GM23338 (cell line): ENCODE results near the gene TFF1. TPM values are rescaled to one million over a fixed set of nuclear protein-coding genes. Genes with fewer than 3 reads are reported as not detected.

ENCODE experiments used
- ATAC-seq: fragments of 200-7000 bp; cut with Tn5 transposase; 3 replicates; pipeline ENCODE4 v1.9.1; 2020
- DNase-seq: peaks from one replicate; pipeline ENCODE4 v3.0.0-alpha.2; 2015; ENCODE audit warnings: low spot score
- H2AFZ ChIP-seq: fragments of 200-600 bp; sonication (generic); 2 replicates; pipeline ENCODE4 v1.8.0; 2016; ENCODE audit warnings: antibody characterized with exemption, mild to moderate bottlenecking, moderate library complexity
- H3F3A ChIP-seq: fragments of 200-600 bp; sonication (generic); replicated peaks from 2 replicates; pipeline ENCODE4 v1.8.0; 2017; ENCODE audit warnings: antibody characterized with exemption, mixed run types, low read depth
- H3K27ac ChIP-seq: fragments of 200-600 bp; sonication (generic); 2 replicates; pipeline ENCODE4 v1.6.1; 2016; ENCODE audit warnings: low read depth
- H3K27me3 ChIP-seq: fragments of 200-600 bp; sonication (generic); 2 replicates; pipeline ENCODE4 v1.8.0; 2016; ENCODE audit warnings: mild to moderate bottlenecking, mixed run types, moderate library complexity; ENCODE audit not compliant: insufficient read depth
- H3K36me3 ChIP-seq: fragments of 200-600 bp; sonication (generic); 2 replicates; pipeline ENCODE4 v1.8.0; 2016; ENCODE audit warnings: mild to moderate bottlenecking; ENCODE audit not compliant: insufficient read depth
- H3K4me1 ChIP-seq: fragments of 200-600 bp; sonication (generic); 2 replicates; pipeline ENCODE4 v1.8.0; 2016; ENCODE audit warnings: mild to moderate bottlenecking, moderate library complexity; ENCODE audit not compliant: insufficient read depth
- H3K4me2 ChIP-seq: fragments of 200-600 bp; sonication (generic); 2 replicates; pipeline ENCODE4 v1.7.1; 2017; ENCODE audit warnings: mixed run types
- H3K4me3 ChIP-seq: fragments of 200-600 bp; sonication (generic); 2 replicates; pipeline ENCODE4 v1.6.1; 2016; ENCODE audit warnings: mixed run types
- H3K79me2 ChIP-seq: fragments of 200-600 bp; sonication (generic); replicated peaks from 2 replicates; pipeline ENCODE4 v1.8.0; 2017; ENCODE audit warnings: mild to moderate bottlenecking; ENCODE audit not compliant: insufficient read depth
- H3K9me2 ChIP-seq: fragments of 200-600 bp; sonication (generic); 2 replicates; pipeline ENCODE4 v1.8.0; 2017; ENCODE audit not compliant: insufficient read depth
- H4K20me1 ChIP-seq: fragments of 200-600 bp; sonication (generic); replicated peaks from 2 replicates; pipeline ENCODE4 v1.8.0; 2017; ENCODE audit warnings: mild to moderate bottlenecking; ENCODE audit not compliant: insufficient read depth
- H3K27ac Mint-ChIP-seq: 2 replicates; pipeline ENCODE4 v1.8.0; 2020; ENCODE audit warnings: inconsistent platforms, mild to moderate bottlenecking, moderate library complexity, mixed read lengths
- H3K27me3 Mint-ChIP-seq: 3 replicates; pipeline ENCODE4 v1.8.0; 2022; ENCODE audit warnings: low read depth, mild to moderate bottlenecking, moderate library complexity, mixed read lengths, inconsistent platforms; ENCODE audit not compliant: insufficient read depth, poor library complexity
- H3K36me3 Mint-ChIP-seq: 3 replicates; pipeline ENCODE4 v1.8.0; 2021; ENCODE audit warnings: low read depth, mild to moderate bottlenecking, inconsistent platforms, moderate library complexity, mixed read lengths
- H3K4me1 Mint-ChIP-seq: 3 replicates; pipeline ENCODE4 v1.8.0; 2020; ENCODE audit warnings: mild to moderate bottlenecking, inconsistent platforms, mixed read lengths
- H3K4me3 Mint-ChIP-seq: 3 replicates; pipeline ENCODE4 v1.8.0; 2021; ENCODE audit warnings: moderate library complexity, mild to moderate bottlenecking, inconsistent platforms, mixed read lengths
- H3K9me3 Mint-ChIP-seq: 3 replicates; pipeline ENCODE4 v1.8.0; 2020; ENCODE audit warnings: moderate library complexity, mild to moderate bottlenecking, inconsistent platforms, mixed read lengths
- CREB1 ChIP-seq: fragments of 250-450 bp; sonication (Bioruptor Pico); IDR thresholded peaks from 2 replicates; pipeline ENCODE4 v1.5.0; 2020; ENCODE audit warnings: low read depth, mild to moderate bottlenecking, moderate library complexity
- EZH2 ChIP-seq: fragments of 200-600 bp; sonication (generic); IDR thresholded peaks from one replicate; pipeline ENCODE4 v1.8.0; 2017; ENCODE audit warnings: antibody characterized with exemption, mild to moderate bottlenecking, low read depth; ENCODE audit not compliant: unreplicated experiment
- EZH2phosphoT487 ChIP-seq: fragments of 200-600 bp; sonication (generic); IDR thresholded peaks from one replicate; pipeline ENCODE4 v1.8.1; 2018; ENCODE audit warnings: antibody characterized with exemption; ENCODE audit not compliant: unreplicated experiment
- JUNB ChIP-seq: IDR thresholded peaks from one replicate; pipeline ENCODE4 v1.6.1; 2016; ENCODE audit warnings: antibody characterized with exemption; ENCODE audit not compliant: unreplicated experiment
- NANOG ChIP-seq: IDR thresholded peaks from 2 replicates; pipeline ENCODE4 v1.6.1; 2016; ENCODE audit warnings: antibody characterized with exemption, borderline replicate concordance
- POLR2AphosphoS5 ChIP-seq: IDR thresholded peaks from 2 replicates; pipeline ENCODE4 v1.6.1; 2016; ENCODE audit warnings: antibody characterized with exemption, low read depth
- REST ChIP-seq: IDR thresholded peaks from one replicate; pipeline ENCODE4 v1.6.1; 2018; ENCODE audit warnings: antibody characterized with exemption; ENCODE audit not compliant: unreplicated experiment
- STAT1 ChIP-seq: IDR thresholded peaks from one replicate; pipeline ENCODE4 v1.6.1; 2016; ENCODE audit warnings: antibody characterized with exemption; ENCODE audit not compliant: unreplicated experiment
- ZNF114 ChIP-seq: fragments of 250-450 bp; sonication (Bioruptor Pico); IDR thresholded peaks from 2 replicates; pipeline ENCODE4 v1.5.0; 2020; ENCODE audit warnings: mild to moderate bottlenecking, moderate library complexity
- ZNF331 ChIP-seq: fragments of 250-450 bp; sonication (Bioruptor Pico); IDR thresholded peaks from 2 replicates; pipeline ENCODE4 v1.5.0; 2020; ENCODE audit warnings: low read depth, mild to moderate bottlenecking, moderate library complexity
- polyA plus RNA-seq: library from polyadenylated mRNA; unstranded; fragments of >200 nt; fragmentation: Nextera tagmentation; extraction: Ambion mirVana; gene quantifications from 2 replicates; pipeline ENCODE4 v1.2.1, GENCODE V29; 2016
- total RNA-seq: library from RNA; depleted of rRNA; stranded (reverse); fragments of >200 nt; shearing (Covaris generic); gene quantifications from 2 replicates; pipeline ENCODE4 v1.2.3, GENCODE V29; 2014
- TF ChIP-seq, protein P1 (sequence below): IDR thresholded peaks from 2 replicates; pipeline ENCODE4 v1.6.1; 2016; ENCODE audit warnings: antibody characterized with exemption
- TF ChIP-seq, protein P2 (sequence below): fragments of 250-450 bp; sonication (Bioruptor Pico); IDR thresholded peaks from 2 replicates; pipeline ENCODE4 v1.5.0; 2020; ENCODE audit warnings: mild to moderate bottlenecking, moderate library complexity

Gene TFF1
- total and polyA plus RNA-seq, 2 experiments from 2014 or later = not detected

GRCh38 chr21:42403611-42404231, 37.4 kb upstream of the TFF1 start, which contains the start of gene UBASH3A (continued):
- no peak for TF ChIP-seq NANOG
- TF ChIP-seq, protein P1, sequence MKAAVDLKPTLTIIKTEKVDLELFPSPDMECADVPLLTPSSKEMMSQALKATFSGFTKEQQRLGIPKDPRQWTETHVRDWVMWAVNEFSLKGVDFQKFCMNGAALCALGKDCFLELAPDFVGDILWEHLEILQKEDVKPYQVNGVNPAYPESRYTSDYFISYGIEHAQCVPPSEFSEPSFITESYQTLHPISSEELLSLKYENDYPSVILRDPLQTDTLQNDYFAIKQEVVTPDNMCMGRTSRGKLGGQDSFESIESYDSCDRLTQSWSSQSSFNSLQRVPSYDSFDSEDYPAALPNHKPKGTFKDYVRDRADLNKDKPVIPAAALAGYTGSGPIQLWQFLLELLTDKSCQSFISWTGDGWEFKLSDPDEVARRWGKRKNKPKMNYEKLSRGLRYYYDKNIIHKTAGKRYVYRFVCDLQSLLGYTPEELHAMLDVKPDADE = no peak
- TF ChIP-seq JUNB = no peak
- no peak for TF ChIP-seq ZNF331 (CRISPR knock-in tag)
- TF ChIP-seq REST = no peak
- no peak for TF ChIP-seq STAT1
- no peak for TF ChIP-seq POLR2AphosphoS5

DNA sequence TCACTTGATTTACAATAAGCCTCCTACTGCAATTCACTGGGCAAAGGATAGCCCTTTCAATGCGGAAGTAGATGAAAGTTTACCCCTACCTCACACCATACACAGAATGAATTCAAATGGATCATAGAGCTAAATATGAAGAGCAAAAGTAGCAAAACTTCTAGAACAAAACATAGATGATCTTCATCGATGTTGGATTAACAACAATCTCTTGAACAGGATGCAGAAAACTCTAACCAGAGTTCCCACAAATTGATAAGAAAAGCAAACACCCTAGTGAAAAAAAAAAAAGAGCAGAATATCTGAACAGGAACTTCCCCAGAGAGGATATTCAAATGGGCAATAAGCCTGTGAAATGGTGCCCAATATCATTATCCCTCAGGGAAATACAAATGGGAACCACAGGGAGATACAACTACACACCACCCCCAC, 35.5 kb upstream of the TFF1 start:
- no peak overlapping the region for H2AFZ ChIP-seq
- no peak for DNase-seq
- no peaks in the 10 kb centered on the region for H3F3A ChIP-seq
- no peaks in the 10 kb centered on the region for H3K36me3 ChIP-seq
- H4K20me1 ChIP-seq = no peaks in the 10 kb centered on the region
- Mint-ChIP-seq H3K4me1 (peaks cover 5% of the 10 kb centered on the region; the same call in 2 of the 3 replicates), H3K27ac (no peak overlapping the region), H3K27me3 (peaks cover 5% of the 10 kb centered on the region), H3K4me3 (no peak overlapping the region), H3K9me3 (peaks cover 5% of the 10 kb centered on the region; the same call in 1 of the 3 replicates), H3K36me3 (no peaks in the 10 kb centered on the region; the same call in 1 of the 3 replicates)
- H3K27ac ChIP-seq = no peak overlapping the region
- no peak for ATAC-seq
- no peaks in the 10 kb centered on the region for H3K27me3 ChIP-seq
- no peak overlapping the region for H3K4me3 ChIP-seq
- H3K9me2 ChIP-seq = 0 out of 2 replicates have a peak, but pooled peaks cover 3% of the 10 kb centered on the region
- no peaks in the 10 kb centered on the region for H3K4me1 ChIP-seq
- H3K79me2 ChIP-seq = no peaks in the 10 kb centered on the region
- no peak overlapping the region for H3K4me2 ChIP-seq
- TF ChIP-seq EZH2phosphoT487 (no peak), JUNB (no peak), NANOG (no peak), ZNF331 (CRISPR knock-in tag) (no peak), ZNF114 (CRISPR knock-in tag) (no peak), POLR2AphosphoS5 (no peak), EZH2 (no peak), CREB1 (no peak), STAT1 (no peak)
- TF ChIP-seq, protein P1 = no peak
- TF ChIP-seq, protein P2, sequence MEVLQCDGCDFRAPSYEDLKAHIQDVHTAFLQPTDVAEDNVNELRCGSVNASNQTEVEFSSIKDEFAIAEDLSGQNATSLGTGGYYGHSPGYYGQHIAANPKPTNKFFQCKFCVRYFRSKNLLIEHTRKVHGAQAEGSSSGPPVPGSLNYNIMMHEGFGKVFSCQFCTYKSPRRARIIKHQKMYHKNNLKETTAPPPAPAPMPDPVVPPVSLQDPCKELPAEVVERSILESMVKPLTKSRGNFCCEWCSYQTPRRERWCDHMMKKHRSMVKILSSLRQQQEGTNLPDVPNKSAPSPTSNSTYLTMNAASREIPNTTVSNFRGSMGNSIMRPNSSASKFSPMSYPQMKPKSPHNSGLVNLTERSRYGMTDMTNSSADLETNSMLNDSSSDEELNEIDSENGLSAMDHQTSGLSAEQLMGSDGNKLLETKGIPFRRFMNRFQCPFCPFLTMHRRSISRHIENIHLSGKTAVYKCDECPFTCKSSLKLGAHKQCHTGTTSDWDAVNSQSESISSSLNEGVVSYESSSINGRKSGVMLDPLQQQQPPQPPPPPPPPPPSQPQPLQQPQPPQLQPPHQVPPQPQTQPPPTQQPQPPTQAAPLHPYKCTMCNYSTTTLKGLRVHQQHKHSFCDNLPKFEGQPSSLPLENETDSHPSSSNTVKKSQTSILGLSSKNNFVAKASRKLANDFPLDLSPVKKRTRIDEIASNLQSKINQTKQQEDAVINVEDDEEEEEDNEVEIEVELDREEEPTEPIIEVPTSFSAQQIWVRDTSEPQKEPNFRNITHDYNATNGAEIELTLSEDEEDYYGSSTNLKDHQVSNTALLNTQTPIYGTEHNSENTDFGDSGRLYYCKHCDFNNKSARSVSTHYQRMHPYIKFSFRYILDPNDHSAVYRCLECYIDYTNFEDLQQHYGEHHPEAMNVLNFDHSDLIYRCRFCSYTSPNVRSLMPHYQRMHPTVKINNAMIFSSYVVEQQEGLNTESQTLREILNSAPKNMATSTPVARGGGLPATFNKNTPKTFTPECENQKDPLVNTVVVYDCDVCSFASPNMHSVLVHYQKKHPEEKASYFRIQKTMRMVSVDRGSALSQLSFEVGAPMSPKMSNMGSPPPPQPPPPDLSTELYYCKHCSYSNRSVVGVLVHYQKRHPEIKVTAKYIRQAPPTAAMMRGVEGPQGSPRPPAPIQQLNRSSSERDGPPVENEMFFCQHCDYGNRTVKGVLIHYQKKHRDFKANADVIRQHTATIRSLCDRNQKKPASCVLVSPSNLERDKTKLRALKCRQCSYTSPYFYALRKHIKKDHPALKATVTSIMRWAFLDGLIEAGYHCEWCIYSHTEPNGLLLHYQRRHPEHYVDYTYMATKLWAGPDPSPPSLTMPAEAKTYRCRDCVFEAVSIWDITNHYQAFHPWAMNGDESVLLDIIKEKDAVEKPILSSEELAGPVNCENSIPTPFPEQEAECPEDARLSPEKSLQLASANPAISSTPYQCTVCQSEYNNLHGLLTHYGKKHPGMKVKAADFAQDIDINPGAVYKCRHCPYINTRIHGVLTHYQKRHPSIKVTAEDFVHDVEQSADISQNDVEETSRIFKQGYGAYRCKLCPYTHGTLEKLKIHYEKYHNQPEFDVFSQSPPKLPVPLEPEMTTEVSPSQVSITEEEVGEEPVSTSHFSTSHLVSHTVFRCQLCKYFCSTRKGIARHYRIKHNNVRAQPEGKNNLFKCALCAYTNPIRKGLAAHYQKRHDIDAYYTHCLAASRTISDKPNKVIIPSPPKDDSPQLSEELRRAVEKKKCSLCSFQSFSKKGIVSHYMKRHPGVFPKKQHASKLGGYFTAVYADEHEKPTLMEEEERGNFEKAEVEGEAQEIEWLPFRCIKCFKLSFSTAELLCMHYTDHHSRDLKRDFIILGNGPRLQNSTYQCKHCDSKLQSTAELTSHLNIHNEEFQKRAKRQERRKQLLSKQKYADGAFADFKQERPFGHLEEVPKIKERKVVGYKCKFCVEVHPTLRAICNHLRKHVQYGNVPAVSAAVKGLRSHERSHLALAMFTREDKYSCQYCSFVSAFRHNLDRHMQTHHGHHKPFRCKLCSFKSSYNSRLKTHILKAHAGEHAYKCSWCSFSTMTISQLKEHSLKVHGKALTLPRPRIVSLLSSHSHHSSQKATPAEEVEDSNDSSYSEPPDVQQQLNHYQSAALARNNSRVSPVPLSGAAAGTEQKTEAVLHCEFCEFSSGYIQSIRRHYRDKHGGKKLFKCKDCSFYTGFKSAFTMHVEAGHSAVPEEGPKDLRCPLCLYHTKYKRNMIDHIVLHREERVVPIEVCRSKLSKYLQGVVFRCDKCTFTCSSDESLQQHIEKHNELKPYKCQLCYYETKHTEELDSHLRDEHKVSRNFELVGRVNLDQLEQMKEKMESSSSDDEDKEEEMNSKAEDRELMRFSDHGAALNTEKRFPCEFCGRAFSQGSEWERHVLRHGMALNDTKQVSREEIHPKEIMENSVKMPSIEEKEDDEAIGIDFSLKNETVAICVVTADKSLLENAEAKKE (CRISPR knock-in tag) = no peak
